ENCODE measurements around the gene BANF1.

Gene BANF1

DNA sequence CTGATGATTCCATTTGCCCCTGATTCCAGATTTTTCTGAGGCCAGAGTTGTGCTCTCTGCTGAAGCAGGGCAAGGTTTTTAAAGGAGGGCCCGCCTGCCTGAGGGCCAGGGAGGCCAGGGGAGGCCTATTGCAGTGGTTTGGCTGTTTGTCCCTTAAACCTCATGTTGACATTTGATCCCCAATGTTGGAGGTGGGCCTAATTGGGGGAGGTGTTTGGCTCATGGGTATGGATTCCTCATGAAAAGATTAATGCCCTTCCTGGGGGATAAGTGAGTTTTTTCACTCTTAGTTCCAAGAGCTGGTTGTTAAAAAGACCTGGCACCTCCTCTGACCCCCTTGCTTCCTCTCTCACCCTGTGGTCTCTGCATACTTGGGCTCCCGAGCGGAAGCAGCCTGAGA, 37.5 kb downstream of the BANF1 start:
- no peak for DNase-seq (ENCODE audit: low spot score)

DNA sequence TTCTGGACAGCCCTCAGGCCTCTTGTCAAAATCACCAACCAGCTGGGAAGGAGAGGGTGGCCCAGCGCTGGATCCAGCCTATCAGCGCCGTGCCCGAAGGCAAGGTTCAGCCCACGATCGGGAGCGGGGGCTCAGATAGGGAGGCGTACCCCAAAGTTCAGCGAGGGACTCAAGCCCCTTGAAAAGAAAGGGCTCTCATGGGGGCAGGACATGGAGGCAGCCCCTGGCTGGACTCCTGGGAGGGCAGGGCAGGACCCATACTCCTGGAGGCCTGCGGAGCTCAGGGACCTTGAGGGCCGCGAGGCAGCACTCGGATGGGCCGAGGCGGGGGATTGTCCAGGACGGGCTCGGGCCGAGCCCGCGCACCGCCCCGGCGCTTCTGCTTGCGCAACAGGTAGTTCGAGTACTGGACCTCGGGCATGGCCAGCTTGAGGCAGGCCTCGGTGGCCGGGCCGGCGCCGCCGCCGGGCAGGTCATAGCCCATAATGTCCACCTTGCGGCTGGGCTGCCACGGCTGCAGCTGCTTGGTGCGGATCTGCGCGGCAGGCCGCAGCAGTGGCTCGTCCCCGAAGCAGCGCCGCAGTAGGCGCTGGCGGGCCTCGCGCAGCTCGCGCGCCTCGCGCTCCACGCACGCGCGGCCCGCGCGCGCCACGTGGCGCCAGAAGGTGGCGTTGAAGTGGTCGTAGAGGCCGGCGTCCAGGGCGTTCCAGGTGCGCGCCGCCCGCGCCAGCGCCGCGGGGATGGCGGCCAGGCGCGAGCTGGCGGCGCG, 40.1 kb downstream of the BANF1 start:
- DNase-seq (ENCODE audit: low spot score): no peak

DNA sequence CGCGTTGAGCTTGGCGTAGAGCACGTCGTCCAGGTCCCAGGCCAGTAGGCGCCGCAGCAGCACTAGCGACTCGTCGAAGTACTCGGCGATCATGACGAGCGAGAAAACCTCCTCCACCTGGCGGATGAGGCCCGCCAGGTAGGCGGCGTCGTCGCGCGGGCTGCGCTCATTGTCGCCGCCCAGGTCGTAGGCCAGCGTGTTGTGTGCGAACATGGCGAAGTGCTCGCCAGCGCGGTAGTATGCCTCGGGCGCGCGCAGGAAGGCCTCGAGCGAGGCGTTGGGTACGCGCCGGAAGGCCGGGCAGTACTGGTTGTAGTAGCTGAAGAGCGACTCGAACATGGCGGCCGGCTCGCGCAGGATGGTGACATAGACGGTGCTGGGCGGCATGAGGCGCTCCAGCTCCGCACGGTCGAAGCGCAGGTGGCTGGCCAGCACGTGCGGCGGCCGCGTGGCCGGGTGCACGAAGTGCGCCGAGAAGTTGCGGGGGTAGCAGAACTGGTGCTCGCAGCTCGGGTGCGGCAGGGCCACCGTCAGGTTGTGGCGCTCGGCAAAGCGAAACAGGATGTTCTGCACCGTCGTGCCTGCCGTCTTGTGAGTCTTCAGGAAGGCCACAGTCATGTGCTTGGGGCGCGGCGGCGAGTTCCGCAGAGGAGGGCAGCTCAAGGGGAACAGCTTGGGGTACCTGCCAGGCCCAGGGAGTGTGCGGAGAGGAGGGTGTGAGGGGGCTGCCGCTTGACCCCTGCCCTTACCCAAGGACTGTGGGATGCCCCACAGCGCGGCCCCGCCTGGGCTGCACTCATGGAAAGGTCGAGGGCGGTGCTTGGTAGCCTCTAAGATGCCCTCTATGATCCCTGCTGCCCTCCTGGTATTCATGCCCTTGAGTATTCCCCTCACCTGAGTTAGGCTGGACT, 40.9 kb downstream of the BANF1 start:
- no peak for DNase-seq (ENCODE audit: low spot score)

DNA sequence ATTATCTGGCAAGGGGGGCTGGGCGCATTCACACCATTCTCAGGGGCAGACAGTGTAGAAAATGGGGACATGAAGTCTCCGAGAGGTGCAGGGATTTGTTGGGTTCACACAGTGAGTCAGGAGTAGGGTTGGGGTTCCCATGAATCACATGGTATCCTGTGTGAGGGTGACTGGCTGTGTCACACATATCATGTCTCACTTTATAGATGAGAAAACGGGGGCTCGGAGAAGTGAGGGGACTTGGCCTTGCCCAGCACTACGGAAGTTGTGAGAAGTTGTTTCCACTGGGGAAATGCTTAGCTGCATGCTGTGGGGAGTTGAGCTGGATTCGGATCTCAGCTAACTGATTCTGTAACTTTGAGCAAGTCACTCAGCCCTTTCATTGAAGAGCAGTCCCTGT, 42.5 kb downstream of the BANF1 start:
- DNase-seq (ENCODE audit: low spot score): no peak

DNA sequence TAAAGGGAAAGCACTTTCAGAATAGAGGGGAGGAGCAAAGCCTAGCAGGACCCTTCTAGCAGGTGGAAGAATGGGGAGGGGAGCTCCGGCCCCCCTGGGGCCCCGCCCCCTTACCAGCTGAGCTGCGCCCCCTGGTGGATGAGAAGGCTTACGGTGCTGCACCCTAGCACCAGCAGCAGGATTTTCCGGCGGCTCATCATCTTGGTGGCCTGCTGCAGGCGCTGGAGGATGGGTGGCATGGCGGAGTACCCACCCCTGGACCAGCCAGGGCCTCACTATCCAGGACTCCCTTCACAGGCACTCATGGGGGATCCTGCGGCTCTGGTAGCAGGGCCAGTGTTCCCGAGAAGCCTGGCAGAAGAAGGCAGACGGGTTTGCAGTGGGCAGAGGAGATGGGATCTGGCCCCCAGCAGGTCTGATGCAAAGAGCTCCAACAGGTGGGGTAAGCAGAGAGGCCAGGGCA, 42.9 kb downstream of the BANF1 start:
- peak; percentile 79 for DNase-seq (ENCODE audit: low spot score)

DNA sequence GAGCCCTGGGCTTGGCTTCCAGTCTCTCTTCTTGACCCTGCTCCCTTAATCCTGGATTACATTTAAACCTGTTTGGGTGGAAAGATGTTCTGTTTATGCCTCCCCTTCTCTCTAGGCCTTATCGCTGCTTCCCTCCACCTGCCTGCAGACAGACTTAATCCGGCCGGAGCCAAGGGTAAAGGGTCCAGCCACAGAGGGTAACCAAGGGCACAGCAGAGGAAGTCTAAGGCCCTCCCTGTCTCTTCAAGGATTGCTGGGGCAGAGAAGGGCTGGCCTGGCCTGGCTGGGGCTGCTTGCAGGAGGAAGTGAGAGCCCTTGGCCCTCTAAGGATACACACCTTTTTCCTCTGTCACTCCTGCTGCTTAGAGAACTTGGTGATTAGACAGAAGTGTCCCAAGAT, 44.6 kb downstream of the BANF1 start:
- no peak for DNase-seq (ENCODE audit: low spot score)

DNA sequence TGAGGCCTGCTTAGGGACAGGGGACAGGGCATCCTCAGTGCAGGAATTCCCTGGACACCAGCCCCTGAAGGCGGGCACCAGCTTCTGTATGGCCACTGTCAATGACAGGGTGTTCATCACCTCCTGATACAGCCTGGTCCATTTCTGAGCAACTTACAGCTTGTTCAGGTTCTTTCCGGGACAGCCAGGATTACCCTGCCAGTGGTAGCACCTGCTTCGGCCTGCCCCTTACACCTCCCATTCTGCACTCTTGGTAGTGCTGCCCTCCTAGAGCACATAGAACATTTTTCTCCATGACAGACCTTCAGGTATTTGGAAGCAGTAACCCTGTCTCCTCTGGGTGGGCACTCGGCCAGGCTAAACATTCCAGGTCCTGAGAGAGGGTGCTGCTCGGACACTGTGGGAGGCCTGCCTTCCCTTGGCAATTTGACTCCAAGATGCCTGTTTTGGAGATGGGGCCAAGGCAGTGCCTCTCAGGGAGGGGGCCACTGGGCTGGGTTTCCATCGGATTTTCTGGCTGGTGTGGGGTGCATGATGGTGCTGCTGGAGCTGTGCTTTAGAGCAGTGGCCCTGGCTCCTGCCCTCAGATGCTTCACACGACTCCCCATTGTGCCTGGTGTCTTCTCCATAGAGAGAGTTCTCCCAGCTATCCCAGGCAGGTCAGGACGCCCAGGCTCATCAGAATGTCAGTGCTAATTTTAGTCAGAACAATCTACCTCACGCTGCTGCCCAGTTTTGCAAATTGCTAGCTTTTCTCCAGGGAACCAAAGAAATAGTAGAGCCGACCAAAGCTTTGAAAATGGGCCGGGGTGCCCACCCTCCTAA, 45.5 kb downstream of the BANF1 start:
- no peak for DNase-seq (ENCODE audit: low spot score)

DNA sequence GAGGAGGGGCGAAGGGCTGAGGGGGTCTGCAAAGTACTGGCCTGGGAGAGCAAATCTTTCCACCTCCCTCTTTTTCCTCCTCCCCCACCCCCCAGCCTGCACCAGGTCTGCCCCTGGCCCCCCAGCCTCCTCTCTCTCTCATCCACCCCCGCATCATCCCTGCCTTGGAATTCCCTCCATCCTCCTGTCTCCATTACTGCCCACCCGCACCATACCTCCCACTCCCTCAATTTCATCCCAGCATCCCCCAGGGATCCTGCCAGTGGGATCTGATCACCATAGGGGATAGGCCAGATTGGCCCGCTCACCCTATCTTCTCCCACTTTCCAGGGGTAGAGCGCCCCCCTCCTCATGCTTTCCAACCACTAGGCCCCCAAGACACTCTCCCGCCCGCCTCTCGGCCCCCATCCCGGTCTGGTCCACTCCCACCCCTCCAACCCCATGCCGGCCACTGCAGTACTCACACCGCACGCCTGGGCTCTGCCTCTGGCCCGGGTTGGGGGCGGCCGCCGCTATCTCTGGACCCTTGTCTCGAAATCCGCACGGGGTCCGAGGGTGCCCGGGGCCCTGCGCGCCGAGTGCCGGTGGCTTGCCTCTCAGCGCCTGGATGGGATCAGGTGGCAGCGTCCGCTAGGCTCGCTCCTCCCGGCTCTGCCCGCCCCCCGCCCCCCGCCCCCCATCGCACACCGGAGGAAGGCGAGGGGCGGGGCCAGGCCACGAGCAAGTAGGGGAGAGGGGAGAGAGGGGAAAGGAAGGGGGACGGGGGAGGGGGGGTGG, 46.4 kb downstream of the BANF1 start, which contains the start of gene GAL3ST3:
GAL3ST3 (minus strand) TSS at position 615 of the 777 bp plus-strand sequence. CDS start 3,746 bp downstream, outside the sequence.
- DNase-seq (ENCODE audit: low spot score): no peak

DNA sequence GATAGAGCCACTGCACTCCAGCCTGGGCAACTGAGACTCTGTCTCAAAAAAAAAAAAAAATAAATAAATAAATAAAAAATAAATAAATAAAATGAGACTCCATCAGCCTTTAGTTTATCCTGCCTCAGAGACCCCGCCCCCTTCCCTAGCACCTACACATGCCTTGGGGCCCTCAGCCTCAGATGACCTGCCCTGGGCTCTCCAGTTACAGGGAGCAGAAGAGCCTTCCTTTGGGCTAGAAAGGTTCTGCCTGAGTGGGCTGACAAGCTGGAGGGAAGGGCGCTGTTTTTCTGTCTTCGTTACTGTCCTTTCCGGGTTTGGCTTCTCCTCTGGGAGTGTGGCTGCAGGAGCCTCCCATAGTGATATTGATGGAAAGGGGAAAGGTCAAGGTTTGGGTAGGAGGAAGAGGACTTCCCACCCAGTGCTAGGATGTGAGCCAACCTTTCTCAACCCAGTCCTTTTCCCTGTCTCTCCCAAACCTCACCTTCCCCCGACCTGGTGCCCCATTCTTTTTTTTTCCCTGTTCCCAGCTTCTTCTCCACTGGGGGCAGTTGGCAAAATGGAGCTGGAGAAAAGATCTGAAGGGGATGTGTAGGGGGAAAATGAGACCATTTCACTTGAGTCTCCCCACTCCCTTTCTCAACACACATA, 48.4 kb downstream of the BANF1 start:
- DNase-seq (ENCODE audit: low spot score): no peak

DNA sequence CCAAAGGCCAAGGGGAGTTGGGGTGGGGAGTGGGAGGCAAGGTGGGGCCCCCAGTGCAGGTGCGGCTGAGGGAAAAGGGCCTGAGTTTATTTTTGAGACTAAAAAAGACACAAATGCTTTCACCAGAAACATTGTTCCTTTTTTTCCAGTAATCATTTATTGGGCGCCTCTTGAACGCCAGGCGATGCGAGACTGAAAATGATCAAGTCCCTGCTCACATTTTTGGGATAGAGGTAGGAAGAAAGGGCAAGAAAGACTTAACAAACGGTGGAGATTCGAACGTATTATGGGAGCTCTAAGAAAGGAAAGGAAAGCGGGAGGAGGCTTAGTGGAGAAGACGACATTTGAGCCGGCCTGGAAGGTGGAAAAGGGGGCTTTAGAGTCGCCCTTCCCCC, 49.1 kb downstream of the BANF1 start:
- DNase-seq (ENCODE audit: low spot score): no peak

DNA sequence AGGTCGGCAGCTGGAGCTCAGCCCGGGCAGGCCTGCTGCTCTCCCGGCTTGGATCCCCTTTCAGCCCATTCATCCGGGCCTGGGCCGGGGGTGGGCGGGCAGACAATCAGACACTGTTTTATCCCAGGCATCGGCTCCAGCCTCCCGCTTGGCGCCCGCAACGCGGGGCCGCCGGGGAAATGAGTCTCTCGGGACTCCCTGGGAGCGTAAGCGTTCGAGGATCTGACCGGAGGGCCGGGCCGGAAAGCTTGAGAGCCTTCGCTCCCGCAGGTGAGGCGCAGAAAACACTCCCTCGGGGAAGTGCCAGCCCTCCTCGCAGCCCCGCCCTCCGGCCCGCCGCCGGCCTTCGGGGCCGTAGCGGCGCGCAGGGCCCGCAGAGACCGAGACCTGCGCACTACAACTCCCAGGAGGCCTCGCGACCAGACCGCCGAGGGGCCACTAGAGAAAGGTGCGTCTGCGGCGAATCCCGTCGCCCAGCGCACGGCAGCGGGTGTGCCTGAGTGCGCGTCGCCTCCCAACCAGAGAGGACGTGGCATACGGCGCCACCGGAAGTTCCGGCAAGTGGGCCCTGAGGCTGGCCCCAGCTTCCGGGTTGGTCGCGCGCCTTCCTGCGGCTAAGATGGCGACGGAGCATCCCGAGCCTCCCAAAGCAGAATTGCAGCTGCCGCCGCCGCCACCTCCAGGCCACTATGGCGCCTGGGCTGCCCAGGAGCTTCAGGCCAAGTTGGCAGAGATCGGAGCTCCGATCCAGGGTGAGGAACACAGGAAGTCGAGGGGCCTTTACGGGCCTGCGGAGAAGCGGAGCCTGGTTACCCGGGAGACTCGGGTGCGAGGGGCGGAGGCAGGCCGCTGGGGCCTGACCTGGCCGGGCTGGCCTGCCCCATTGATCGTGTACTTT, 49.7 kb downstream of the BANF1 start, which contains the start of gene SF3B2:
SF3B2 (plus strand) TSS at position 599 of the 898 bp plus-strand sequence; CDS start at position 620, 21 bp downstream.
- peak; percentile 99 for DNase-seq (ENCODE audit: low spot score)

DNA sequence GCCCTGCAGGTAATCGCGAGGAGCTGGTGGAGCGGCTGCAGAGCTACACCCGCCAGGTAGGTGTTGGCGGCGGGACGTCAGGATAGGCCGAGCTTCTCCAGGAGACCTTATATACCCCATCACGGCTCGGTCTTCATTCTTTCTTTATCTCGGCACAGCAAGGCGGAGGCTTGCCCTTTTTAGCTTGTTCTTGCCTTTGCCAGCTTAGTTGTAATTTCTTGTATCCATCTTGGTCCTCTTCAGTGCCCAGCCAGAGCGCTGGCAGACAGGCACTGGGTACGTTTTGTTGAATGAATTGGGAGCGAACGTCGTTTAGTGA, 50.3 kb downstream of the BANF1 start:
- DNase-seq (ENCODE audit: low spot score): no peak

Measured in SW480 (cell line).